Measurements from ENCODE around the gene NCOR2.
"Not testable (repeated sequence)": the region's sequence is repeated elsewhere in the genome, so short reads cannot be mapped to it uniquely, and the experiment has no call there.

Gene NCOR2

DNA sequence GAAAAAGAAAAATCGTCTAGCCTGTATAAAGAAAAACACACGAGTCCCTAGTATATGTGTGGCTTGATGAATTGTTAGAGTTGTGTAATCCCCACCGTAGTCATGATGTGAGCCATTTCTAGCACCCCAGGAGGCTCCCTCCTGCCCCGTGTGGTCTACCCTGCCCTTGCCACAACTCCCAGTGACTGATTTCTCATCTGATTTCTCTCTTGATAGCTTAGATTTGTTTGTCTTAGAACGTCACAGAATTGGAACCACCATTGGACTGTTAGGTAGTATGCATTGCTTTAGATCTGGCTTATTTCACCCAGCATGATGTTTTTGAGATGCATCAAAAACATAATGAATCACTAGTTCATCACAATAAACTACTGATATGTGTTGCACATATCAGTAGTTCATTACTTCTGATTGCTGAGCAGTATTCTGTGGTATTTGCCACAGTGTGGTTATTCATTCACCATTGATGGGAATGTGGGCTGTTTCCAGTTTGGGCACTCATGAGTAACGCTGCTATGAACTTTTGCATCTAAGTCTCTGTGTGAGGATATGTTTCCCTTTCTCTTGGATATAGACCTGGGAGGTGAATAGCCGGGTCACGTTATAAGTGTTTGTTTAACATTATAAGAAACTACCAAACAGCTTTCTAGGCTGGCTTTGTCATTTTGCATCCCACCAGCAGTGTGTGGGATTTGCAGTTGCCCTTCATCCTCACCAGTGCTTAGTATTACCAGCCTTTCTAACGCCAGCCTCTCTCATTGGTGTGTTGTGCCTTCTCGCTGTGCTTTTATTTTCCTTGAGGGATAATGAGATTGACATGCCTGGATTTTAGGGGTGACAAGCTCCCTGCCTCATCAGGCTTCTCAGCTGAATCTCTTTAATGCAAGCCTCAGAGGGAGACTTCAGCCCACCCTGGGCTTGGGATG is 31.9 kb upstream of the NCOR2 start:
- DNase-seq: peak; percentile 46 to 71 (median 64)

- peak in 2 of 3 donors; percentile 41 to 47 for DNase-seq
Measured at GRCh38 chr12:124597041-124597440, 29.6 kb upstream of the NCOR2 start.

DNA sequence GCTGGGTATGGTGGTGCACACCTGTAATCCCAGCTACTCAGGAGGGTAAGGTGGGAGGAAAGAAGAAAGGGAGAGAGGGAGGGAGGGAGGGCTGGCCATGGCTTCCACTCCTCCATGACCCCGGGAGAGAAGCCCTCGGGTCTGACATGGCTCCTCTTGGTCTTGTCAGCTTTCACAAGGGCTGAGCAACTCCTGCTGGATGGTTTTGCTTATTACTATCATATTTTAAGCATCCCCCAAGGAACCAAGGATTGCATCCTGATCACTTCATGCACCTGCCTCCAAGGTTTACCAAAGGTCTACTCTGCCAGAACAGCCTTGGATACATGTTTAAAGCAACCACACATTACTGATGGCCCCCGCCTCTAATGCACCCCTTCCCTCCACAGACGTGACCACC is 28.0 kb upstream of the NCOR2 start:
- DNase-seq: no peak

DNA sequence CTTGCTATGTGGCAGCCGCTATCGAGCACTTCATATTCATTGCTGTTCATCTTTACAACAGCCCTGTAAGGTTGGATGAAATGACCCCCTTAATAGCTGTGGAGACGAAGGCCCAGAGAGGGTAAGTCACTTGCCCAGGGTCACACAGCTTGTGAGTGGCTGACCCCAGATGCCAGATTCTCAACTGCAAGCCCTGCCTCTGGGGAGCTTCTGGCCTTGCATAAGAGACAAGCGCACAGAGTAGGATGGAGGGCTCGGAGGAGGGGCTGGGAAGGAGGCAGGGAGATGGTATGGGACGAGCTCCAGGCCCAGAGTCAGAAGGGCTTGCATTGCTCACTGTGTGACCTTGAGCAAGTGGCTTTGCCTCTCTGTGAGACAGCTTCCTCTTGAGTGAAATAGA is 27.4 kb upstream of the NCOR2 start:
- DNase-seq: no peak

DNA sequence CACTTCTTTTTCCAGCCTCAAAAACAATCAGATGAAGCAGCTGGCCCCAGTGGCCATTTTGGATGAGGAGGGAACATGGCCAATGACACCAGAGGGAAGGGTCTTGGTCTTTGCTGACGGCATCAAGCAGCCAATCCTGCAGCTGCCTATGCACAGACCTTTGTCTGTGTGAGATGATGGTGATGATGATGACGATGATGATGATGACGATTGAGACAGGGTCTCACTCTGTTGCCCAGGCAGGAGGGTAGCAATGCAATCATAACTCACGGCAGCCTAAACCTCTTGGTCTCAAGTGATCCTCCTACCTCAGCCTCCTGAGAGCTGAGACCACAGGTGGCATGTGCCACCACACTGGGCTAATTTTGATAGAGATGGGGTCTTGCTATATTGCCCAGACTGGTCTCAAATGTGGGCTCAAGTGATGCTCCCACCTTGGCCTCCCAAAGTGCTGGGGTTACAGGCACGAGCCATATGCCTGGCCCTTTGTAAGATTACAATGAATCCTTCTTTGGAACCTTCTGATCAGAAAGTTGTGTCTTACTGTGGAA is 26.5 kb upstream of the NCOR2 start:
- no peak for DNase-seq

DNA sequence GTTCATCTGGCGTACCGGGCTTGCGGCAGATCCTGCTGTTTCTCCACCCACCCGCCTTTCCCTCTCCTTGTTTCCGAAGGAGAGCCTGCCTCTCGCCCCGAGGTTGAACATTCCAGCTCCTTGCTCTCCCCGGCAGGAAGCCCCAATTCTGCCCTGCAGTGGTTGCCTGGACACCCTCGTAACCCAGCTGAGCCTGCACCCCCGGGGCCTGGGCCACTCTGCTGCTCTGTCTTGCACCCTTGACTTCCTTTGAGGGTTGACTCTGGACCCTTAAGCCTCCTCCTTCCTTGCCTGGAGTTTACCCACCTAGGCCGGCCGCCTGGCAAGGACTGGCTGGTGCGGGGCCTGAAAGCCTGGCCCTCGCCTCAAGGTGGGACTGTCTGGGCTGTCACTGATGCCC is 25.8 kb upstream of the NCOR2 start:
- no peak for DNase-seq

DNA sequence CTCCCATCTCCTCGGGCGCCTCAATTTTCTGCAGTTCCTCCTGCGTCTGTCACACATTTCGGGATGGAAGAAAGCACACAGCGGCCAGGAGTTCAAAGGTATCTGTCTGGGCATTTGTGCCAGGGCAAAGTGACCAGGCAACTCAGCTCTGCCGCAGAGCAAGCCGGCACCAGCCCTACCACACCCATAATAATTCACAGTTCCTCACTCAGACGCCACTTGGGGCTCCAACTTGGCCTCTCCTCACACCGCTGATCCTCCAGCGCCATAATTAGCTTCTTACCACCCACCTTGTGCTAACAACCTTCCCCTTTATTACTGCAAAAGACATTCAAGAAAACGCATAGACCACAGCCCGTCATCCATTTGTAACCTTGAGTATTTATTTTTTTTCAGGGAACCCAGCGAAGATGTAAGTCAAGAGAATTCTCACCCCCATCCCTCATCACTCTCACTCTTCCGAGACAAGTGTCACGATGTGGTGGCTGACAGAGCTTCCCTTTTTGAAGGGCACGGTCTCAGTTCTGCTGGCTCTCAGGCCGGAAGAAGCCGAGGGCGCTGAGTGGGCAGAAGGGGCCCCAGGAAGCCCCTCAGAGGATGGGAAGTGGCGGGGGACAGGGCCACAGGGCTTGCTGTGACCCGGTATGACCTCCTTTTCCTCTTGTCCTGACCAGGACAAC is 25.2 kb upstream of the NCOR2 start:
- DNase-seq: peak; percentile 82 to 85 (median 85)

- peak; percentile 78 to 82 (median 78) for DNase-seq
Measured at GRCh38 chr12:124592050-124592449, 24.6 kb upstream of the NCOR2 start.

DNA sequence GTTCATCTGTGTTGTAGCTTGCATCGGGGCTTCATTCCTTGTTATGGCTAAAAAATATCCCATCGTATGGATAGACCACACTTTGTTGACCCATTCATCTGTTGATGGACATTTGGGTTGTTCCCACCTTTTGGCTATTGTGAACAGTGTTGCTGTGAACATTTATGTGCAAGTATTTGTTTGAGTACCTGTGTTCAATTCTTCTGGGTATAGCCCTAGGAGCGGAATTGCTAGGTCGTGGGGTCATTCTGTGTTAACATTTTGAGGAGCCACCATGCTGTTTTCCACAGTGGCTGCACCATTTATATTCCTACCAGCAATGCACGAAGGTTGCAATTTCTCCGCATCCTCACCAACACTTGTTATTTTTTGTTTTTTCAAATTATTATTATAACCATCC is 23.0 kb upstream of the NCOR2 start:
- no peak for DNase-seq

- peak; percentile 83 to 87 (median 87) for DNase-seq
Measured at GRCh38 chr12:124588751-124589267, 21.4 kb upstream of the NCOR2 start.

- peak in 1 of 3 donors; percentile 18 for DNase-seq
Measured at GRCh38 chr12:124588018-124588634, 20.7 kb upstream of the NCOR2 start.

- no peak for DNase-seq
Measured at GRCh38 chr12:124586756-124587155, 19.3 kb upstream of the NCOR2 start.

DNA sequence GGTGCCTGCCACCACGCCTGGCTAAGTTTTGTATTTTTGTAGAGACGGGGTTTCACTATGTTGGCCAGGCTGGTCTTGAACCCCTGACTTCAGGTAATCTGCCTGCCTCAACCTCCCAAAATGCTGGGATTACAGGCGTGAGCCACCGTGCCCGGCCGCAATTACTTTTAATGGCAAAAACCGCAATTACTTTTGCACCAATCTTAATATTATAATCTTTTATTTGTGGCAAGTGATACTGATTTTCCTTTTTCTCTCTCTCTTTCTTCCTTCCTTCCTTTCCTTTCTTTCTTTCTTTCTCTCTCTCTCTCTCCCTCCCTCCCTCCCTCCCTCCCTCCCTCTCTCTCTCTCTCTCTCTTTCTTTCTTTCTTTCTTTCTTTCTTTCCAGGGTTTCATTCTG is 17.1 kb upstream of the NCOR2 start:
- DNase-seq: not testable (repeated sequence)

DNA sequence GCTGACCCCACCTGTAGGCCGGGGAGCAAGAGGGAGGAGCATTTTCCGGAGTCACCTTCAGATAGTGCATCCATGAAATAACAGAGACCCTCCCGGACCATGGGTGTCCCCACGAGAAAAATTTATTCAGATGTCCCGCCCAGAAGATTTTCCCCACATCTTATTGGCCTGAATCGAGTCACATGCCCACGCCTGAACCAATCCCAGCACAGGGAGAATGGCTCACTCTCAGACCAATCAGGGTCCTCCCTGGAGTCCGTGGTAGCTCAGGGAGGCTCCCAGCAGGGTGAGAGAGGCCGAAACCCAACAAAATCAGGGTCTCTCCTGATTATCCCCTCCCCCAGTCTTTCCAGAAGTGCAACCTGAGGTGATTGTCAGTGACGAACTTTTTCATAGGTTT is 16.4 kb upstream of the NCOR2 start:
- no peak for DNase-seq

GRCh38 chr12:124582108-124582424 is 14.7 kb upstream of the NCOR2 start:
- DNase-seq: peak; percentile 59 to 66 (median 66)

DNA sequence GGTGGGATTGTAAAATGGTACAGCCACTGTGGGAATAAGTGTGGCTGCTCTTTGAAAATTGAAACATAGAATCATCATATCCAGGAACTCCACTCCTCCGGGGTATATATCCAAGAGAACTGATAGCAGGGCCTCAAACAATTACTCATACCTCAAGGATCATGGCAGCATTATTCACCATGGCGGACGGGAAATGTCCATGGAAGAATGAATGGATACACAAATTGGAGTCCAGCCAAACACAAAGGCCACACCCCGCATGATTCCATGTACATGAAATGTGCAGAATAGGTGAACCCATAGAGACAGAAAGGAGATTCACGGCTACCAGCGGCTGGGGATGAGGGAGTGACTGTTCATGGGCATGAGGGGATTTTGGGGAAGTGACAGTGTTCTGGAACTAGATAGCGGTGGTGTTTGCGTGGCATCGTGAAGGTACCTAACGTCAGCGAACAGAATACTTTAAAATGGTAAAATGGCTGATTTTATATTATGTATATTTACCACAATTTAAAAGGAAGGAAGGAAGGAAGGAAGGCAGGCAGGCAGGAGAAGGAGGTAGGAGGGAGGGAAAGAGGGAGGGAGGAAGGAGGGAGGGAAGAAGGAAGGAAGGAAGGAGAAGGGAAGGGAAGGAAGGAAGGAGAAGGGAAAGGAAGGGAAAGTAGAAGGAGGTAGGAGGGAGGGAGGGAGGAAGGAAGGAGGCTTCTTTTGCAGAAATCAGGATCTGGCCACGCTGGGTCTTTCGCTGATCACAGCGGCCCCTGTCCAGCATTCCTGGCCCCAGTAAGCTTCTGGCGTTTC is 14.1 kb upstream of the NCOR2 start:
- no peak for DNase-seq

- no peak for DNase-seq
Measured at GRCh38 chr12:124579921-124580517, 12.6 kb upstream of the NCOR2 start.

- DNase-seq: no peak
Measured at GRCh38 chr12:124578854-124579253, 11.4 kb upstream of the NCOR2 start.

- no peak for DNase-seq
Measured at GRCh38 chr12:124578445-124578844, 11.0 kb upstream of the NCOR2 start.

DNA sequence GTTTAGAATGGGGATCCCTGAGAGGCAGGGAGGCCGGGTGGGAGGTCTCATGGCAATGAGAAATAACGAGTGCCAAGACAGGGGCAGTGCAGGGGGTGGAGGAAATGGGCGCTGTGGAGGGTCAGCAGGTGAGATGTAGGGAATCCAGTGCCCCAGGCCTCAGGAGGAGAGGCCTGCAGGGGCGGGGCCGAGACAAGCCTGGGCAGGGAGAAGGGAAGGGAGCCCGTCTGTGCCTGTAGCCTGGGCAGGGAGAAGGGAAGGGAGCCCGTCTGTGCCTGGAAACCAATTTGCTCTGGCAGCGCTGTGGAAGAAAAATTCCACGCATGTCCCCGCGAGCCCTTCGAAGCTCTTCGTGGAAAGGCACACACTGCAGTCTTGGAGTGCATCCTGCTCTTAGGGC is 10.6 kb upstream of the NCOR2 start:
- DNase-seq: no peak

GRCh38 chr12:124577374-124577773 is 10.0 kb upstream of the NCOR2 start:
- no peak for DNase-seq

- DNase-seq: no peak
Measured at GRCh38 chr12:124576061-124576650, 8.7 kb upstream of the NCOR2 start.

All from suppressor macrophage treated with lipopolysaccharide for 1 hour (primary cell).